Measurements from ENCODE around the gene EPHX1.
"Not testable (repeated sequence)": the region's sequence is repeated elsewhere in the genome, so short reads cannot be mapped to it uniquely, and the experiment has no call there.

Gene EPHX1

GRCh38 chr1:225777058-225777582 is 32.8 kb upstream of the EPHX1 start:
- no peak for DNase-seq (ENCODE audit: extremely low read depth in 1 of 2, low read depth in 1 of 2)

DNA sequence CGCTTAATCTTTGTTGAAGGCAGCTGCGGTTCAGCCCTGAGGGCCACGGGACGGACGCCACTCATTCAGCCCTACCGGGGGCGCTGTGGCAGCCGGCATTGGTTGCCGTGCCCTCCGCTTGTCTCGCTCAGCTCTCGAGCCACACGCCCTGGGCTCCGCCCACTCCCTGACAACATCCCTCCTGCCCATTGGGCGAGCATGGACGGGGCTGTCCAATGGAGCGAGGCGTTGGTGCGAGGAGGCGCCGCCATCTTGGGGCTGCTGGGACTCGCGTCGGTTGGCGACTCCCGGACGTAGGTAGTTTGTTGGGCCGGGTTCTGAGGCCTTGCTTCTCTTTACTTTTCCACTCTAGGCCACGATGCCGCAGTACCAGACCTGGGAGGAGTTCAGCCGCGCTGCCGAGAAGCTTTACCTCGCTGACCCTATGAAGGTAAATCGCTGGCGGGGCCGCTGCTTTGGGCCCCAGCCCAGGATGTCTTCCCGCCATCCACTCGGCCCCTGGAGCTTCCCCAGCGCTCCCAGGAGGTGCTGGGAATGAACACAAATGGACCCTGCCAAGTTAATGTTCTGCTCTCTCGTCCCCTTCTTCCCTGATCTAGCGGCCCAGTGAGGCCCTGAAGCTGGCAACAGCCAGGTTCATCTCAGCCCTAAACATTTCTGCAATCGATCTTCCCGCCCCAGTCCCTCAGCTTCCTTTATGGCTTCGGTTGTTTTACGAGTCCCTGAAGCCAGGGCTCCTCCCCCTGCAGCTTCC is 32.2 kb upstream of the EPHX1 start, which contains the start of gene SRP9:
Gene SRP9 (plus strand): TSS at position 244 of the 754 bp plus-strand sequence. CDS start 115 bp downstream, at position 359.
- peak; percentile 94 to 97 for DNase-seq (ENCODE audit: extremely low read depth in 1 of 2, low read depth in 1 of 2)

DNA sequence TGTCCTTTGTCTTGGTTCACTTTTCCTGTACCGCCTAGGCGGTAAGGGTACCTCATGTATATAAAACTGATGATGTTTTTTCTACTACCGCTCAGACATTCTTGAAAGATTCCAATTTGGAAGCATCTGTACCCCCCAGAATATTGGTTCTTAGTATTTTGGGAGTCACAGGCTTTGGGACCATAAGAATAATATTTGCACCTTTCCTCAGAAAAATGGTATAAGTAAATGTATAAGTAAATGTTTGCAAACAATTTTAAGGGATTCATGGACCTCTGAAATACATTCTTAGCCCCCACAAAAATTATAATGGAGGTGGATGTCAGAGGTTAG is 31.6 kb upstream of the EPHX1 start:
- no peak for DNase-seq (ENCODE audit: extremely low read depth in 1 of 2, low read depth in 1 of 2)

DNA sequence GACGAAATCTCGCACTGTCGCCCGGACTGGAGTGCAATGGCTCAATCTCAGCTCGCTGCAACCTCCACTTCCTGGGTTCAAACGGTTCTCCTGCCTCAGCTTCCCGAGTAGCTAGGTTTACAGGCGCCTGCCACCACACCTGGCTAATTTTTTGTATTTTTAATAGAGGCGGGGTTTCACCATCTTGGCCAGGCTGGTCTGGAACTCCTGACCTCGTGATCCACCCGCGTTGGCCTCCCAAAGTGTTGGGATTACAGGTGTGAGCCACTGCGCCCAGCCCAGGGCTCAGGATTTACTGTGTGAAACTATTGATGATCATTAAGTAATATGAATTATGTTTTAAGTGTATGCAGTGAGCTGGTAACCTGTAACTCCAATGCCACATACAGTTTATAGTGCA is 30.8 kb upstream of the EPHX1 start:
- not testable (repeated sequence) for DNase-seq (ENCODE audit: extremely low read depth in 1 of 2, low read depth in 1 of 2)

- DNase-seq (ENCODE audit: extremely low read depth in 1 of 2, low read depth in 1 of 2): no peak
Observed at GRCh38 chr1:225780134-225780533, 29.8 kb upstream of the EPHX1 start.

GRCh38 chr1:225780630-225781029 is 29.3 kb upstream of the EPHX1 start:
- DNase-seq (ENCODE audit: extremely low read depth in 1 of 2, low read depth in 1 of 2): no peak

DNA sequence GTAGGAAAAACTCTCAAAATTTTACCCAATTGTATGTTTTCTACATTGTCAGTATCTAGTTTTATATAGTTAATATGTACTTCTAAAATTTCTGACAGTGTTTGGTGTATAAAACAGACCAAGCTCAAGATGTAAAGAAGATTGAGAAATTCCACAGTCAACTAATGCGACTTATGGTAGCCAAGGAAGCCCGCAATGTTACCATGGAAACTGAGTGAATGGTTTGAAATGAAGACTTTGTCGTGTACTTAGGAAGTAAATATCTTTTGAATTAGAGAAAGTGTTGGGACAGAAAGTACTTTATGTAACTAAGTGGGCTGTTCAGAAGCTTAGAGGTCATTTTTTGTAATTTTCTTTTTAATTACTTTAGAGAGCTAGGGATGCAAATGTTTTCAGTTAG is 20.8 kb upstream of the EPHX1 start:
- not testable (repeated sequence) for DNase-seq (ENCODE audit: extremely low read depth in 1 of 2, low read depth in 1 of 2)

DNA sequence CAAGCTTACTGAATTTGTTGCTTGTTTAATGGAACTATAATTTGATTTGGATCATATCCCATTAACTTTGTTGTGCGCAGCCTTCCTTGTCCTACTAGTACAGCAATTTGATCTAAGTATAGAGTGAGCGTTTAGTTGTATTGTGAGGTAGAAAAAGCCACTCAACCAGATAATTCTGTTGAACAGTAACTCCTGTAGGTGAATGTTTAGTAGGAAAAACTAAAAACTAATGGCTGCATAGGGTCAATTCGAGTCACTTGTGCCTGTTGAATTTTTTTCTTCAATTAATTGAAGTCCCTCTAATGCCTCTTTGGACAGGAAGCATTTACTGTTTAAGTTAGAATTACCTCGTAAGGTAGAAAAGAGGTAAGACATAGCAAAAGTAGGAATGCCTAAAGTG is 15.0 kb upstream of the EPHX1 start:
- DNase-seq (ENCODE audit: extremely low read depth in 1 of 2, low read depth in 1 of 2): no peak

DNA sequence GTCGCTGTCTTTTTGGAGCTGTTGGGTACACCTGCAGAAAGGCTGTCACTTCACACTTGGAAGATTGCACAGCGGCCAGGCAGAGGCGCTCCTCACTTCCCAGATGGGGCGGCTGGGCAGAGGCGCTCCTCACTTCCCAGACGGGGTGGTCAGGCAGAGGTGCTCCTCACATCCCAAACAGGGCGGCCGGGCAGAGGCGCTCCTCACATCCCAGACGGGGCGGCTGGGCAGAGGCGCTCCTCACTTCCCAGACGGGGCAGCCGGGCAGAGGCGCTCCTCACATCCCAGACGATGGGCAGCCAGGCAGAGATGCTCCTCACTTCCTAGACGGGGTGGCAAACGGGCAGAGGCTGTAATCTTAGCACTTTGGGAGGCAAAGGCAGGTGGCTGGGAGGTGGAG is 13.8 kb upstream of the EPHX1 start:
- not testable (repeated sequence) for DNase-seq (ENCODE audit: extremely low read depth in 1 of 2, low read depth in 1 of 2)

- not testable (repeated sequence) for DNase-seq (ENCODE audit: extremely low read depth in 1 of 2, low read depth in 1 of 2)
Observed at GRCh38 chr1:225801146-225801545, 8.8 kb upstream of the EPHX1 start.

DNA sequence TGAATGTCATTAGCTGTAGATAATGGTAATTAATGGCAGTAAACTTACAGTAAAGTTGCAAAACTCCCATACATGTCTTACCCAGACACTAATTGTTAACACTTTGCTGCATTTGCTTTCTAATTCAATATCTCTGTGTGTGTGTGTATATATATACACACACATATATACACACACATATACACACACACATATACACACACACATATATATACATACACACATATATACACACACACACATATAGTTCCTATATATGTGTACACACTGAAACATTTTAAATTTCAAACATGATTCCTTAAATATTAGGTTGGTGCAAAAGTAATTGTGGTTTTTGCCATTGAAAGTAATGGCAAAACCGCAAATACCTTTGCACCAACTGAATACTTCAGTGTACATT is 3.7 kb upstream of the EPHX1 start:
- no peak for DNase-seq (ENCODE audit: extremely low read depth in 1 of 2, low read depth in 1 of 2)

DNA sequence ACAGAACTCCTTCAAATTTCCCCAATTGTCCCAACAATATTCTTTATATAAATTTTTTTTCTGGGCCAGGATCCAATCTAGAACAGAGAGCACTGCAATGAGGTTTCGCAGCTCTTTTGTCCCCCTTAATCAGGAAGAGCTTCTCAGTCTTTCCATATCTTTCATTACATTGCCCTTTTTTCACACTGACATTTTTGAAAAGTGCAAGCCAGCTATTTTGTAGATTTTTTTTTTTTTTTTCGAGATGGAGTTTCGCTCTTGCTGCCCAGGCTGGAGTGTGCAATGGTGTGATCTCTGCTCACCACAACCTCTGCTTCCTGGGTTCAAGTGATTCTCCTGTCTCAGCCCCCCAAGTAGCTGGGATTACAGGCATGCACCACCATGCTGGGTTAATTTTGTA is 3.2 kb upstream of the EPHX1 start:
- DNase-seq (ENCODE audit: extremely low read depth in 1 of 2, low read depth in 1 of 2): not testable (repeated sequence)

- no peak for DNase-seq (ENCODE audit: extremely low read depth in 1 of 2, low read depth in 1 of 2)
Observed at GRCh38 chr1:225808136-225808535, 1.8 kb upstream of the EPHX1 start.

- DNase-seq (ENCODE audit: extremely low read depth in 1 of 2, low read depth in 1 of 2): not testable (repeated sequence)
Observed at GRCh38 chr1:225810579-225811538, 935 bp downstream of the EPHX1 start.

- no peak for DNase-seq (ENCODE audit: extremely low read depth in 1 of 2, low read depth in 1 of 2)
Observed at GRCh38 chr1:225811622-225812487, 1.9 kb downstream of the EPHX1 start.

- DNase-seq (ENCODE audit: extremely low read depth in 1 of 2, low read depth in 1 of 2): no peak
Observed at GRCh38 chr1:225812488-225813213, 2.7 kb downstream of the EPHX1 start.

- DNase-seq (ENCODE audit: extremely low read depth in 1 of 2, low read depth in 1 of 2): no peak
Observed at GRCh38 chr1:225813214-225813964, 3.5 kb downstream of the EPHX1 start.

DNA sequence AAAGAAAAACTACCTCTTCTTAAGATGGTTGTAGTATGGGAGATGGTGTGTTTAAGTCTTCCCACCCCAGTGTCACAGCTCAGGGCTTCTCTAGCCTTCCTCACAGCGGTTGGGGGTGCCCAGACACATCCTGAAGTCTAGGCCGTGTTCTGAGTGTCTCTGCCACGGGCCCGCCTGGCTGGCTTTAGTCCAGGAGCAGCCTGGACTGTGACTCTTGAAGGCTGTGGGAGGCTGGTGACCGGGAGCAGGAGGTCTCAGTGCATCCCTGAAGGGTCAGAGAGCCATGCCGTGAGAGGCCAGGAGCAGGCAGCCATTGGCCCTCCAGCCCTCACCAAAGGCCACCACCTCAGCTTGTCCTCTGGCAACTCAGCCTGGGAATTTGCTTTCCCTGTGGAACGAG is 4.5 kb downstream of the EPHX1 start:
- no peak for DNase-seq (ENCODE audit: extremely low read depth in 1 of 2, low read depth in 1 of 2)

DNA sequence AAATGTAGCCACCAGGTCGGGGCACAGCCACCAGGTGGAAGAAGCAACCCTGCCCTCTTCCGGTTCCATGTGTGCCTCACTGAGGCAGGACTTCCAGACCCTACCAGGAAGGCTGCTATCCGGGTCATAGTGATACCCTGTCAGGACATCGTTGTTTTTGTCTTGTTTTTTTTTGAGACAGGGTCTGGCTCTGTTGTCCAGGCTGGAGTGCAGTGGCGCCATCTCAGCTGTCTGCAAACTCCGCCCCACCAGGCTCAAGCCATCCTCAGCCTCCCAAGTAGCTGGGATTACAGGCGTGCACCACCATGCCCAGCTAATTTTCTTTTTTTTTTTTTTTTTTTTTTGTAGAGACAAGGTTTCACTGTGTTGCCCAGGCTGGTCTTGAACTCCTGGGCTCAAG is 5.2 kb downstream of the EPHX1 start:
- not testable (repeated sequence) for DNase-seq (ENCODE audit: extremely low read depth in 1 of 2, low read depth in 1 of 2)

Measured in activated CD8-positive, alpha-beta memory T cell treated with anti-CD3 and anti-CD28 coated beads for 1 hour (primary cell).